Measurements from ENCODE around the gene HCFC1.

Gene HCFC1

DNA sequence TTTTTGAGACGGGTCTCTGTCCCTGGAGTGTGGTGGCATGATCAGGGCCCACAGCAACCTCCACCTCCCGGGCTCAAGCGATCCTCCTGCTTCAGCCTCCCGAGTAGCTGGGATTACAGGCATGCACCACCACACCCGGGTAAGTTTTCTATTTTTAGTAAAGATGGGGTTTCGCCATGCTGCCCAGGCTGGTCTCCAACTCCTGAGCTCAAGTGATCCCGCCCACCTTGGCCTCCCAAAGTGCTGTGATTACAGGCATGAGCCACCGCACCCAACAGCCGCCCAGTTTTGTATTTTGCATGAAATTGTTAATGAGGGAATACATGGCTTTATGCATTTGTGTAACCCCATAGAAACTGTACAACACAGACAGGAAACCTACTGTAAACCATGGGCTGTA is 42.8 kb downstream of the HCFC1 start:
- no peak for DNase-seq (ENCODE audit: extremely low spot score)
- POLR2A ChIA-PET, result interaction anchor here (0.6 to 7.1 kb wide), 17 partner anchors 10 to 162 kb away, joined by 3 to 65 read pairs (median 5); partner anchors contain the start of genes HCFC1, IDH3G, RENBP and SSR4
- TF ChIP-seq SUZ12 (IDR thresholded peaks at IDR 0.05) (no peak), SP1 (IDR thresholded peaks at IDR 0.05) (no peak), ELF4 (IDR thresholded peaks at IDR 0.05) (no peak), TARDBP (IDR thresholded peaks at IDR 0.05) (no peak), CTBP1 (IDR thresholded peaks at IDR 0.05; ENCODE audit: borderline replicate concordance) (no peak), FOXA1 (IDR thresholded peaks at IDR 0.05) (no peak), BHLHE40 (IDR thresholded peaks at IDR 0.05; ENCODE audit: borderline replicate concordance) (no peak)
- TF ChIP-seq, protein P1, sequence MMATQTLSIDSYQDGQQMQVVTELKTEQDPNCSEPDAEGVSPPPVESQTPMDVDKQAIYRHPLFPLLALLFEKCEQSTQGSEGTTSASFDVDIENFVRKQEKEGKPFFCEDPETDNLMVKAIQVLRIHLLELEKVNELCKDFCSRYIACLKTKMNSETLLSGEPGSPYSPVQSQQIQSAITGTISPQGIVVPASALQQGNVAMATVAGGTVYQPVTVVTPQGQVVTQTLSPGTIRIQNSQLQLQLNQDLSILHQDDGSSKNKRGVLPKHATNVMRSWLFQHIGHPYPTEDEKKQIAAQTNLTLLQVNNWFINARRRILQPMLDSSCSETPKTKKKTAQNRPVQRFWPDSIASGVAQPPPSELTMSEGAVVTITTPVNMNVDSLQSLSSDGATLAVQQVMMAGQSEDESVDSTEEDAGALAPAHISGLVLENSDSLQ (IDR thresholded peaks at IDR 0.05), result no peak
- CTCF ChIA-PET, result interaction anchor here (0.6 to 9.2 kb wide), 4 partner anchors 10 to 166 kb away, joined by 3 to 100 read pairs (median 6); partner anchors contain the start of gene RENBP

DNA sequence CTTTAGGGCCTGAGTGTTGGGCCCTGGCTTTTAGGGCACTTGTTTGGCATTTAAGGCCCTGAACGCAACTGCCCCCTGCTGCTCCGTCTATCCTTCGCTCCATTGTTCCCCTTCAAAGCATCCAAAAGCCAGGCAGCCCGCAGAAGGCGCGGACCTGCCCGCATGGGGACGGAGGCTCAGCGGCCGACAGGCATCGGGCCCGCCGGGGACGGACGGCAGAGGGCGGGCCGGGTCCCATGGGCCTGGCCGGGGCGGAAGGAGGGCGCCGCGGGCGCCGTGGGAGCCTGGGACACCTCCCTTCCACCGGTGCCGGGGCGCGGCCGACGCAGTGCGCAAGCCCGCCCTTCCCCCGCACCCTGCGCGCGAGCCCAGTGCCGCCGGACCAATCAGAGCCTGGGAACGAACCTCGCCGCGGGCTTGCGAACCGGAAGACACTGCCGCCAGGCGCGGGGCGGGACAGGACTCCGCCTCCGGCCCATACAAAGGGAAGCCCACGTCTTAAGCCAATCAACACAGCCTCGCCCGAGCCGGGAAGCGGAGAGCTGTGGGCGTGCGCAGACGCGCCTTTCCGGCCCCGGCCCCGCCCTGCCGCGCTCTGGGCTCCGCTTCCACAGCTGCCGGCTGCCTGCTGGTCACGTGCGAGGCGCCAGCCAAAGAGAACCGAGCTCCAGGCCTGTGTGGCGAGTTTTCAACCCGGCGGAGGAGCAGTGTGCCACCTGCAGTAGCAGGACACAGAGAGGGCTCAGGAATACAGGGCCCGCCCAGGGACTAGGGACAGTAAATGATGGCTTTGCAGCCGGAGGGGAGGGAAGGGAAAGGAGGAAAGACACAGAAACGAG is 43.5 kb downstream of the HCFC1 start:
- POLR2A ChIA-PET, result interaction anchor here (0.6 to 7.1 kb wide), 22 partner anchors 9 to 162 kb away, joined by 3 to 65 read pairs (median 4); partner anchors contain the start of genes HCFC1, IDH3G, L1CAM and RENBP
- TF ChIP-seq CTBP1 (IDR thresholded peaks at IDR 0.05; ENCODE audit: borderline replicate concordance) (no peak), FOXA1 (IDR thresholded peaks at IDR 0.05) (no peak), SUZ12 (IDR thresholded peaks at IDR 0.05) (no peak), ZNF384 (IDR thresholded peaks at IDR 0.05) (no peak), ELF4 (IDR thresholded peaks at IDR 0.05) (peak; percentile 72; the same call in 1 of the 2 replicates), ARNT (IDR thresholded peaks at IDR 0.05) (peak; percentile 40; the same call in 1 of the 2 replicates), L3MBTL2 (conservative IDR thresholded peaks at IDR 0.05) (no peak), LEF1 (IDR thresholded peaks at IDR 0.05; ENCODE audit: borderline replicate concordance) (peak; percentile 82; the same call in 1 of the 2 replicates), NFRKB (IDR thresholded peaks at IDR 0.05) (no peak), FOXM1 (IDR thresholded peaks at IDR 0.05; ENCODE audit: borderline replicate concordance) (peak; percentile 56; the same call in 1 of the 2 replicates), SP1 (IDR thresholded peaks at IDR 0.05) (no peak)
- TF ChIP-seq, protein P1 (IDR thresholded peaks at IDR 0.05), result peak; percentile 61

DNA sequence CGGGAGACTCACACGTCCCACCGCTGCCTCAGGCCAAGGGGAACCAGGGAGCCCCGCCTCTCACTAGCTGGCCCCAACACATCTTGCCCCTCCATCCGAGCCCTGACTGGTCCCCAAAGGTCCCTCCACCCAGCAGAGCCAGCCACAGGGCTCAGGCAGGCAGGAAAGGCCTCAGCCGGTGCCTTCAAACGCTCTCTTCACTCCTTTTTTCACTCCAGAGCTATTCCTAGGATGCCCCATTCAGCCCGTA is 44.0 kb downstream of the HCFC1 start:
- CTCF ChIA-PET, result interaction anchor here (0.8 to 9.2 kb wide), 4 partner anchors 17 to 23 kb away, joined by 3 to 100 read pairs (median 6); partner anchors contain the start of gene RENBP
- no peak for DNase-seq (ENCODE audit: extremely low spot score)
- no peak for TF ChIP-seq LEF1 (IDR thresholded peaks at IDR 0.05; ENCODE audit: borderline replicate concordance)
- no peak for TF ChIP-seq SUZ12 (IDR thresholded peaks at IDR 0.05)
- TF ChIP-seq SP1 (IDR thresholded peaks at IDR 0.05), result no peak
- no peak for TF ChIP-seq HDGF (IDR thresholded peaks at IDR 0.05; ENCODE audit: borderline replicate concordance)
- TF ChIP-seq L3MBTL2 (conservative IDR thresholded peaks at IDR 0.05), result no peak
- TF ChIP-seq ELF4 (IDR thresholded peaks at IDR 0.05), result no peak
- TF ChIP-seq TARDBP (IDR thresholded peaks at IDR 0.05), result no peak
- TF ChIP-seq CTBP1 (IDR thresholded peaks at IDR 0.05; ENCODE audit: borderline replicate concordance), result no peak
- no peak for TF ChIP-seq FOXM1 (IDR thresholded peaks at IDR 0.05; ENCODE audit: borderline replicate concordance)
- TF ChIP-seq, protein P1 (IDR thresholded peaks at IDR 0.05), result no peak
- TF ChIP-seq FOXA1 (IDR thresholded peaks at IDR 0.05), result no peak
- POLR2A ChIA-PET, result interaction anchor here (1.0 to 7.1 kb wide), 12 partner anchors 9 to 161 kb away, joined by 3 to 65 read pairs (median 4); partner anchors contain the start of genes IDH3G, L1CAM, RENBP and SSR4

More for the DNA sequence above, 43.5 kb downstream of the HCFC1 start:
- CTCF ChIA-PET, result interaction anchor here (0.6 to 9.2 kb wide), 5 partner anchors 10 to 165 kb away, joined by 3 to 100 read pairs (median 5); partner anchors contain the start of gene RENBP
- DNase-seq (ENCODE audit: extremely low spot score), result peak; percentile 98

DNA sequence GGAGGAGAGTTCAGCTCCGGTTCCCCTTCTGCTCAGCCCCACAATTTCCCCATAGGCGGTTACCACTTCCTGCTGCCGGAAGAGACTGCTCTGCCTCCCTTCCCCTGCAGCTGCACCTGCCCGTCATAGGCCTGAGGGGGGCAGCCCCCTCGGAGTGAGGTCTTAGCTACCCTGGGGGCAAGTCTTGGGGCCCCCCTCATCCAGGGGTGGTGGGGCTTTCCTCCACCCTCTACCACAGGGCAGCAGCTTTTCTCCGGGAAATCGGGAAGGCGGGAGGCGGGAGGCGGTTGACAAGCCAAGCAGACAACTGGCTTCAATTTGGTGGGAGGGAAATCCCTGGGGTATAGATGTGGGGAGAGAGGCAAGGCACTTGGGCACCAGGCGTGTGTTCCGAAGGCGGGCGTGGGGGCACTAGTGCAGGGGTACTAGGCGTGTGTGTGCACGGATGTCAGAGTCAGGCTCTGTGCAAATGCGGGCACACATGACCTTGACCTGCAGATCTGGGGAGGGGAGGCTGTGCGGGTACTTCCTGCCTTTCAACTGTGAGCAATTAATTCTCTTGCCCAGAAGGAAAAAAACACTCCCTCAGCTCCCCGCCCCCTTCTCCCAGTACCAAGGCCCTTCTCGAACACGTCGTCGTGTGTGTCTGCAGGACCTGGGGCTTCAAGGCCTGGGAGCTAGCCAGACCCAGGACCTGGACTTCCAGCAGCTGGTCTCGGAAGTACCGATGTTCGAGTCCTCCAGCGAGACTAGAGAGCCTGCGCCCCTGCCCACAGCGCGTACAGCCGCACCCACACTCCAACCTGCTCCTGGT is 44.6 kb downstream of the HCFC1 start:
- ChIA-PET CTCF (interaction anchor here (0.8 to 9.2 kb wide), 4 partner anchors 16 to 23 kb away, joined by 3 to 100 read pairs (median 6); partner anchors contain the start of gene RENBP), POLR2A (interaction anchor here (0.7 to 7.1 kb wide), 15 partner anchors 8 to 974 kb away, joined by 3 to 65 read pairs (median 4); partner anchors contain the start of genes IDH3G, L1CAM, NAA10 and RENBP)
- TF ChIP-seq BHLHE40 (IDR thresholded peaks at IDR 0.05; ENCODE audit: borderline replicate concordance) (no peak), ELF4 (IDR thresholded peaks at IDR 0.05) (no peak), FOXK2 (IDR thresholded peaks at IDR 0.05) (no peak)
- no peak for DNase-seq (ENCODE audit: extremely low spot score)

DNA sequence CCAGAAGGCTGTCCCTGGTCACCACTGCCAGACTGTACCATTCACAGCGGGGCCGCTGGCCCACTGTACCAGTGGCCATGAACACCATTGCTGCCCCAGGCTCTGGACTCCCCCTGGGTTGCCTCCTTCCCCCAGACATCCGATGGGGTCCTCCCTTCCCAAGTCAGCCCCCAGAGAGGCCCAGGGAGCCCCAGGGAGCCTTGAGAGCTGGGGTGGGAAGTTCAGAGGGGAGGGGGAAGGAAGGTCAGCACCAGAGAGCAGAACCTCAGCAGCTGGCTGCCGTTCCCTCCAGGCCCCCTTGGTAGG is 45.1 kb downstream of the HCFC1 start:
- ChIA-PET CTCF (interaction anchor here (9.2 kb wide), 1 partner anchor 19 kb away, joined by 100 read pairs; the partner anchor contains the start of gene RENBP), POLR2A (interaction anchor here (0.7 to 7.1 kb wide), 10 partner anchors 8 to 975 kb away, joined by 3 to 65 read pairs (median 5); partner anchors contain the start of genes IDH3G, NAA10, RENBP and SSR4)
- TF ChIP-seq HDGF (IDR thresholded peaks at IDR 0.05; ENCODE audit: borderline replicate concordance), result no peak
- TF ChIP-seq FOXK2 (IDR thresholded peaks at IDR 0.05), result no peak
- TF ChIP-seq ZNF384 (IDR thresholded peaks at IDR 0.05), result no peak
- TF ChIP-seq LEF1 (IDR thresholded peaks at IDR 0.05; ENCODE audit: borderline replicate concordance), result no peak
- TF ChIP-seq SUZ12 (IDR thresholded peaks at IDR 0.05), result no peak
- no peak for TF ChIP-seq L3MBTL2 (conservative IDR thresholded peaks at IDR 0.05)
- no peak for TF ChIP-seq TARDBP (IDR thresholded peaks at IDR 0.05)
- no peak for TF ChIP-seq ELF4 (IDR thresholded peaks at IDR 0.05)
- no peak for TF ChIP-seq FOXA1 (IDR thresholded peaks at IDR 0.05)
- no peak for TF ChIP-seq CTBP1 (IDR thresholded peaks at IDR 0.05; ENCODE audit: borderline replicate concordance)
- TF ChIP-seq, protein P1 (IDR thresholded peaks at IDR 0.05), result no peak
- no peak for TF ChIP-seq NFRKB (IDR thresholded peaks at IDR 0.05)
- TF ChIP-seq ARNT (IDR thresholded peaks at IDR 0.05), result no peak
- no peak for TF ChIP-seq FOXM1 (IDR thresholded peaks at IDR 0.05; ENCODE audit: borderline replicate concordance)
- DNase-seq (ENCODE audit: extremely low spot score), result no peak
